Erythroblast (primary cell): Measurements from ENCODE around the gene SIGLEC12.

Source experiments
- GATA1 ChIP-seq: IDR thresholded peaks from 2 replicates; pipeline ENCODE4 v1.6.1; 2011; ENCODE audit warnings: low read depth, mild to moderate bottlenecking, control low read depth, low read length, moderate library complexity
- POLR2A ChIP-seq: IDR thresholded peaks from 2 replicates; pipeline ENCODE4 v1.6.1; 2011; ENCODE audit warnings: mild to moderate bottlenecking, low read length

DNA sequence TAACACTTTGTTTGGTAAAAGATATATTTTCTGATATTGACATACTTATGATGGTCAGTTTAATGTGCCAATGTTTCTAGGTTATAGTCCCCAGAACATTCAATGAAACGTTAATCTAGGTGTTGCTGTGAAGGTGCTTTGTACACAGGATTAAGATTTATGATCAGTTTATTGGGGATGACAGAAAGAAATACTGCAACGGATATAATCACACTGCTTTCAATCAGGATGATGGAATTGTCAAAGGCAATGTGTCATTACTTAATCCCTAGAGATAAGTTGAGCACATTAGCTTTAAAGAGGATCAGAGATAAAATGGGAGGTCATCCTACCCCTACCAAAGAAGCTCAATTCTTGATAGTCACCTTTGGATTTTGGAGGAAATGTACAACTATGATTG, 12.4 kb upstream of the SIGLEC12 start:
- no peak for TF ChIP-seq POLR2A
- no peak for TF ChIP-seq GATA1
